Activated CD4-positive, alpha-beta memory T cell treated with anti-CD3 and anti-CD28 coated beads for 36 hours (primary cell): ENCODE results near the gene MPHOSPH10. TPM values are rescaled to one million over a fixed set of nuclear protein-coding genes. Genes with fewer than 3 reads are reported as not detected.
"Not testable (repeated sequence)": the region's sequence is repeated elsewhere in the genome, so short reads cannot be mapped to it uniquely, and the experiment has no call there.

Experiments used
- CTCF ChIA-PET: fragments of 350-600 bp; sonication (Branson Sonifier 250); formaldehyde crosslinking; loops from one replicate; lab custom pipeline; 2021; ENCODE audit warnings: antibody characterized with exemption, inconsistent platforms; lab: Charles Lee
- POLR2A ChIA-PET: fragments of 350-600 bp; sonication (Branson Sonifier 250); formaldehyde crosslinking; loops from one replicate; lab custom pipeline; 2021; ENCODE audit warnings: antibody characterized with exemption; lab: Charles Lee
- DNase-seq: peaks from one replicate; pipeline ENCODE4 v3.0.0-alpha.2; 2020
- H3K27ac Mint-ChIP-seq: one replicate; pipeline ENCODE4 v1.8.0; 2021; ENCODE audit warnings: mixed read lengths
- H3K27me3 Mint-ChIP-seq: one replicate; pipeline ENCODE4 v1.8.0; 2021; ENCODE audit warnings: mixed read lengths
- H3K36me3 Mint-ChIP-seq: one replicate; pipeline ENCODE4 v1.8.0; 2021; ENCODE audit warnings: mixed read lengths
- H3K4me1 Mint-ChIP-seq: one replicate; pipeline ENCODE4 v1.8.0; 2021; ENCODE audit warnings: low read depth, mixed read lengths
- H3K4me3 Mint-ChIP-seq: one replicate; pipeline ENCODE4 v1.8.0; 2021; ENCODE audit warnings: mild to moderate bottlenecking, mixed read lengths
- H3K9me3 Mint-ChIP-seq: one replicate; pipeline ENCODE4 v1.8.0; 2021; ENCODE audit warnings: mixed read lengths
- intact Hi-C: fragments of 100-400 bp; cut with micrococcal nuclease; formaldehyde crosslinking; loops from one replicate; pipeline ENCODE4 v1.15.1; 2023
- total RNA-seq, 2 experiments: library from RNA; stranded (reverse); gene quantifications; one replicate each; pipeline ENCODE4 v1.2.3, GENCODE V29; 2021

Gene MPHOSPH10
- total RNA-seq, 2 experiments from 2014 or later: 37.1 to 38.5 TPM

DNA sequence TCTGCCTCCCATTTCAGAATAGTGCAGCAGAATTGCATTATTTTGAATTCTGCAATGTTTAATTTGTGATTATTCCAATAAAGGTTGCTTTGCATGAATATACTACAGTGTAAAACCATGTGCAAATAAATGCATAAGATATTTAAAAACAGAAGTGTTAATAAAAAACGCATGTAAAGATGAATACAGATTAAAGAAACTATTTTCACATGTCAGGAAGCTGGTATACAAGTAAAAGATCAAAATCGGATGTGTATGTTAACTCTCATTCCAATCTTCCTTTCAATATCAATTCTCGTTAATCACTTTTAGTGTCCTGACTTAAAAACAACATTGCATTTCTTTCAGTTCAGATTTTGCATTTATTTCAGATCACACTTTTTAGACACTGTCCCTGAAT is 3.5 kb upstream of the MPHOSPH10 start:
- ChIA-PET POLR2A (no interaction called here), CTCF (interaction anchor here (0.8 to 2.0 kb wide), 4 partner anchors 24 to 126 kb away, joined by 3 to 5 read pairs (median 4); no protein-coding TSS in a partner anchor)
- Mint-ChIP-seq H3K4me3 (no peak overlapping the region), H3K4me1 (peaks cover 11% of the 10 kb centered on the region), H3K27ac (no peak overlapping the region), H3K27me3 (no peaks in the 10 kb centered on the region), H3K9me3 (no peaks in the 10 kb centered on the region), H3K36me3 (peaks cover 10% of the 10 kb centered on the region)
- no peak for DNase-seq
- intact Hi-C loops: no loop called here

DNA sequence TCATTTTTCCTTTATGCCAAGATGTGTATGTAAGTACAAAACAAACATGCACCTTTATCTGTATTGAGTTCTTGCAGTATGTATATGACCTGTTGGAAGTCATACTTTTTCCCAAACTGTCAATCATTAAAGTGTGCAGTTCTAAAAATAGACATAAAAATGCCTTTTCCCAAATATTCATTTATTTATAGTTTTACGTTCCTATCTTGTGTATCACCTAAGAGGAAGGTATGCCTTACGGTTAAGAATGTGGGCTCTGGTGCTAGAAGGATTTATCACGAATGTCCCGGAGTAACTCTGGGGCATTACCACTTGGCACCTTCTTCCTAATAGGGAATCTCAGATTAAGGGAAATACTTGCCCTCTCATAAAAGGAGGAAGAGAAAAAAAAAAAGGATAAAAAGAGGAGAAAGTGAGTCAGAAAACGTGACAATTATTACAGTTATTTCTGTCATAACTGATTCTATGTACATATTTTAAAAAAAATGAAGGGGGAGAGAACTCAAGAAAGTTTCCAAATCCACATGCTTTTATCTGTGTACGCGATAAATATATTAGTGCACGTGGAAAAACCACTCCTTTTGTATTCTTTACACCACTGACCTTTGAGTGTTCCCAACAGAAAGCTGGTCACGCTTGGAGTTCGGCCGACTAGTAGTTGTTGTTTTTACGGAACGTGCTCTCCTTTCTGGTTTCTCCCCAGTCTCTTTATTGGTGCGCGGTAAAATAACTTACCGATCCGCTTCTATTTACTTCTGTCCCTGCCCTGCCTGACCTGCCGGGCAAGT is 1.1 kb upstream of the MPHOSPH10 start:
- Mint-ChIP-seq H3K4me3 (no peak overlapping the region), H3K27me3 (no peaks in the 10 kb centered on the region), H3K27ac (no peak overlapping the region), H3K36me3 (peaks cover 3% of the 10 kb centered on the region), H3K9me3 (no peaks in the 10 kb centered on the region), H3K4me1 (peaks cover 11% of the 10 kb centered on the region)
- DNase-seq: no peak
- POLR2A ChIA-PET: interaction anchor here (1.3 to 2.6 kb wide), 3 partner anchors 8 to 61 kb away, joined by 4 to 20 read pairs (median 14); partner anchors contain the start of gene NAGK
- intact Hi-C loops: no loop called here
- CTCF ChIA-PET: interaction anchor here (3.4 to 4.1 kb wide), 2 partner anchors 28 to 58 kb away, joined by 27 to 28 read pairs; partner anchors contain the start of gene NAGK

DNA sequence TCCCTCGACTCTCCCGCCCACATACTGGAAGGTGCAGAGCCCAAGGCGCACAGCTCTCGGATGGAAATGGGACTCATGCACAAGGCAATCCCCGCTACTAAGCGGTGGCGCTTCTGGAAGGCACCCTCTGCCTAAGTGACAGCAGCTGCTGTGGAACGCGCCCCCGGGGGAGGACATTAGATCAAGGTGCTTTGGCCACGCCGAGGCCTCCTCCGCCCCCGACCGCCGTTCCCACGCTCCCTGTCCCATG is 607 bp upstream of the MPHOSPH10 start:
- intact Hi-C loops: loop anchor here (1.0 kb wide), 3 partner anchors 30 to 97 kb away; partner anchors contain the start of genes NAGK and PAIP2B
- CTCF ChIA-PET: interaction anchor here (3.4 to 4.1 kb wide), 2 partner anchors 28 to 59 kb away, joined by 27 to 28 read pairs; partner anchors contain the start of gene NAGK
- Mint-ChIP-seq H3K27ac (no peak overlapping the region), H3K27me3 (no peaks in the 10 kb centered on the region), H3K4me3 (no peak overlapping the region), H3K4me1 (peaks cover 11% of the 10 kb centered on the region), H3K9me3 (no peaks in the 10 kb centered on the region), H3K36me3 (peaks cover 4% of the 10 kb centered on the region)
- POLR2A ChIA-PET: interaction anchor here (1.3 to 2.6 kb wide), 3 partner anchors 9 to 61 kb away, joined by 4 to 20 read pairs (median 14); partner anchors contain the start of gene NAGK
- DNase-seq: no peak

GRCh38 chr2:71130905-71131244 is 441 bp downstream of the MPHOSPH10 start:
- ChIA-PET POLR2A (interaction anchor here (0.7 to 2.6 kb wide), 7 partner anchors 10 to 96 kb away, joined by 3 to 20 read pairs (median 4); partner anchors contain the start of genes NAGK and PAIP2B), CTCF (interaction anchor here (0.9 to 4.1 kb wide), 7 partner anchors 13 to 201 kb away, joined by 3 to 28 read pairs (median 3); partner anchors contain the start of genes NAGK and ZNF638)
- intact Hi-C loops: loop anchor here (1.0 kb wide), 3 partner anchors 31 to 96 kb away; partner anchors contain the start of genes NAGK and PAIP2B
- peaks cover 8% of the 10 kb centered on the region for H3K36me3 Mint-ChIP-seq
- no peaks in the 10 kb centered on the region for H3K27me3 Mint-ChIP-seq
- no peak overlapping the region for H3K27ac Mint-ChIP-seq
- no peaks in the 10 kb centered on the region for H3K9me3 Mint-ChIP-seq
- DNase-seq: no peak
- peaks cover 11% of the 10 kb centered on the region for H3K4me1 Mint-ChIP-seq
- no peak overlapping the region for H3K4me3 Mint-ChIP-seq

DNA sequence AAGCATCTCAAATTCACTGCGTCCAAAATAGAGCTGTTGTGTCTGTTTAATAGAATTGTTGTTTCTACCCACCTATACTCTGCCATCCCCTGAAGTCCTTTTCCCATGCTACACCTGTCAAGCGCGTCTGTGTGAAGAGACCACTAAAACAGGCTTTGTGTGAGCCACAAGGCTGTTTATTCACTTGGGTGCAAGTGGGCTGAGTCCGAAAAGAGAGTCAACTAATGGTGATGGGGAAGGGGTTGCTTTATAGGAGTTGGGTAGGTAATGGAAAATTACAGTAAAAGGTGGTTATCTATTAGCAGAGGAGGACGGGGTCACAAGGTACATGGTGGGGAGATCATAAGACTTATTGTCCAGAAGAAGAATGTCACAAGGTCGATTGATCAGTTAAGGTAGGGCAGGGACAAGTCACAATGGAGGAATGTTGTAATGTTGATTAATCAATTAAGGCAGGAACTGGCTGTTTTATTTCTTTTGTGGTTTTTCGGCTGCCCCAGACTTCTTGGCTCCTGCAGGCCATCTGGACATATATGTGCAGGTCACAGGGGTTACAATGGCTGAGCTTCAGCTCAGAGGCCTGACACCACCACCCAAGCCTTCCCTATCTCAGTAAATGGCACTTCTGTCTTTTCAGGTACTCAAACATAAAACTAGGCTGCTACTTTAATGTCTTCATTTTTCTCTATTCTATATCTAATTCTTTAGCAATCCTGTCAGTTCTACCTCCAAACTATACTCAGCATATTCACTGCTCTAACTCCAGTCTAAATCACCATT is 1.1 kb downstream of the MPHOSPH10 start:
- H3K27me3 Mint-ChIP-seq, DNase-seq, H3K9me3 Mint-ChIP-seq, intact Hi-C loops, H3K27ac Mint-ChIP-seq, H3K4me3 Mint-ChIP-seq: not testable (repeated sequence)
- POLR2A ChIA-PET: interaction anchor here (0.7 to 2.6 kb wide), 5 partner anchors 31 to 95 kb away, joined by 3 to 20 read pairs (median 4); partner anchors contain the start of genes NAGK and PAIP2B
- CTCF ChIA-PET: interaction anchor here (0.9 to 4.1 kb wide), 6 partner anchors 30 to 200 kb away, joined by 3 to 28 read pairs (median 4); partner anchors contain the start of genes NAGK and ZNF638
- peaks cover 11% of the 10 kb centered on the region for H3K4me1 Mint-ChIP-seq
- H3K36me3 Mint-ChIP-seq: peaks cover 12% of the 10 kb centered on the region

GRCh38 chr2:71133603-71134002 is 3.2 kb downstream of the MPHOSPH10 start:
- Mint-ChIP-seq H3K36me3 (peaks cover 20% of the 10 kb centered on the region), H3K27ac (no peak overlapping the region), H3K4me1 (peaks cover 5% of the 10 kb centered on the region), H3K9me3 (no peaks in the 10 kb centered on the region), H3K4me3 (no peak overlapping the region), H3K27me3 (no peaks in the 10 kb centered on the region)
- no peak for DNase-seq
- ChIA-PET CTCF (no interaction called here), POLR2A (no interaction called here)
- intact Hi-C loops: no loop called here

DNA sequence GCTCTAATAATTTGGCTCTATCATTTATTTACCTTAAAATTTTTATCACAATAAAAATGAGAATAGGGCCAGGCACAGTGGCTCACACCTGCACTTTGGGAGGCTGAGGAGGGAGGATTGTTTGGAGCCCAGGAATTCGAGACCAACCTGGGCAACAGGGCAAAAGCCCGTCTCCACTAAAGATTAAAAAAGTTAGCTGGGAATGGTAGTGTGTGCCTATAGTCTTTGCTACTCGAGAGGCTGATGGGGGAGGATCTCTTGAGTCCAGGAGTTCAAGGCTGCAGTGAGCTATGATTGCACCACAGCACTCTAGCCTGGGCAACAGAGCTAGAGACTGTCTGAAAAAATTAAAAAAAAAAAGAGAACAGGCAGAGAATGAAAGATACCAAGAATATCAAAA is 5.7 kb downstream of the MPHOSPH10 start:
- Mint-ChIP-seq H3K4me3 (no peak overlapping the region), H3K27ac (no peak overlapping the region)

GRCh38 chr2:71143782-71144181 is 13.3 kb downstream of the MPHOSPH10 start:
- POLR2A ChIA-PET: no interaction called here
- CTCF ChIA-PET: interaction anchor here (0.6 to 1.5 kb wide), 5 partner anchors 10 to 18 kb away, joined by 3 to 5 read pairs (median 4); partner anchors contain the start of gene MPHOSPH10
- H3K4me1 Mint-ChIP-seq: no peaks in the 10 kb centered on the region
- no peak overlapping the region for H3K27ac Mint-ChIP-seq
- peaks cover 55% of the 10 kb centered on the region for H3K36me3 Mint-ChIP-seq
- no peaks in the 10 kb centered on the region for H3K9me3 Mint-ChIP-seq
- H3K27me3 Mint-ChIP-seq: no peaks in the 10 kb centered on the region
- intact Hi-C loops: no loop called here
- no peak overlapping the region for H3K4me3 Mint-ChIP-seq
- DNase-seq: no peak

More for the DNA sequence above, 5.7 kb downstream of the MPHOSPH10 start:
- Mint-ChIP-seq H3K36me3 (peaks cover 31% of the 10 kb centered on the region), H3K27me3 (no peaks in the 10 kb centered on the region), H3K9me3 (no peaks in the 10 kb centered on the region), H3K4me1 (no peaks in the 10 kb centered on the region)
- intact Hi-C loops: no loop called here
- no peak for DNase-seq
- ChIA-PET POLR2A (no interaction called here), CTCF (no interaction called here)

GRCh38 chr2:71148506-71149063 is 18.2 kb downstream of the MPHOSPH10 start:
- ChIA-PET CTCF (no interaction called here), POLR2A (no interaction called here)
- Mint-ChIP-seq H3K27me3 (no peaks in the 10 kb centered on the region), H3K4me3 (no peak overlapping the region), H3K4me1 (no peaks in the 10 kb centered on the region), H3K9me3 (no peaks in the 10 kb centered on the region), H3K36me3 (peaks cover 41% of the 10 kb centered on the region), H3K27ac (no peak overlapping the region)
- DNase-seq: no peak
- intact Hi-C loops: no loop called here

GRCh38 chr2:71150082-71150816 is 19.8 kb downstream of the MPHOSPH10 start:
- DNase-seq: no peak
- H3K27me3 Mint-ChIP-seq: no peaks in the 10 kb centered on the region
- ChIA-PET CTCF (no interaction called here), POLR2A (no interaction called here)
- H3K27ac Mint-ChIP-seq: no peak overlapping the region
- no peaks in the 10 kb centered on the region for H3K9me3 Mint-ChIP-seq
- H3K36me3 Mint-ChIP-seq: peaks cover 30% of the 10 kb centered on the region
- intact Hi-C loops: loop anchor here (10.0 kb wide), 1 partner anchor 145 kb away; no protein-coding TSS in a partner anchor
- no peak overlapping the region for H3K4me3 Mint-ChIP-seq
- H3K4me1 Mint-ChIP-seq: no peaks in the 10 kb centered on the region

DNA sequence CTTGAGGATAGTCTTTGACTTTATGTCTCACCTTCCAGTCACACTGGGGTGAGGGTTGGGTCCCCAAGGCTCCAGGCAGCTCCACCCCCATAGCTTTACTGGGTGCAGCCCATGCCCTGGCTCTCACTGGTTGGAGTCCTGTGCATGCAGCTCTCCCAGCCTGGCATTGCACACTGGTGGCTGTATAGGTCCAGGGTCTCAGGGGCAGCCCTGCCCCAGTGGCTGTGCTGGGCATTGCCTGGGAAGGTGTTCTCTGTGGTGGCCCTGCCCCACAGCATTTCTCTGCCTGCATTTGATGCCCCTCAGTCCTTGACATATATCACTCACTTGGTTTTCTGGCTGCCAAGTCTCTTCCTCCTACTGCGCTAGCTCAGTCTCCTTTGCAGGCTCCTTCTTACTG is 21.2 kb downstream of the MPHOSPH10 start:
- intact Hi-C loops: loop anchor here (10.0 kb wide), 1 partner anchor 143 kb away; no protein-coding TSS in a partner anchor
- no peaks in the 10 kb centered on the region for H3K9me3 Mint-ChIP-seq
- H3K4me1 Mint-ChIP-seq: no peaks in the 10 kb centered on the region
- ChIA-PET CTCF (no interaction called here), POLR2A (no interaction called here)
- peaks cover 22% of the 10 kb centered on the region for H3K36me3 Mint-ChIP-seq
- no peak overlapping the region for H3K27ac Mint-ChIP-seq
- H3K4me3 Mint-ChIP-seq: no peak overlapping the region
- no peaks in the 10 kb centered on the region for H3K27me3 Mint-ChIP-seq
- DNase-seq: no peak
